ENCODE measurements around the gene MACROD2. TPM values are rescaled to one million over a fixed set of nuclear protein-coding genes. Genes with fewer than 3 reads are reported as not detected.

Gene MACROD2
- total RNA-seq, 1 experiment from 2014 or later = 1.6 TPM

DNA sequence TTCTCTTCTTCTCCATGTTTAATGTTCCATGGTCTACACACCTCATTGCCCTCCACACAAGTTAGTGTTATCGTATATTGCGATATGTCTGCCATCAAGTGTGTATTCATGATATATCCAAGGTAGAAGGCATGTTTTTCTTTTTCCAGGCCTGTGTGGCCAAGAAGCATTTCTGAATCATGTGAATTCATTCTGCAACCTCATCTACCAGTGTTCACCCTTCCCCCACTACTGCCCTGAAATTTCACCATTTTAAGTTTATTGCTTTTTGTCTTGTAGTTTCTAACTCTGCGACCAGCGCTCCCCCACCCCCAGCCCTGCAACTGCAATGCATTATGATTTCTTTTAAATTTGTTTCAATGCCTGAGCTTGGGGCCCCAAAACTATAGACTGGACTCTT is 960.1 kb downstream of the MACROD2 start:
- Histone ChIP-seq H3T11ph (ENCODE audit: low read length) (no peak overlapping the region), H3K9ac (ENCODE audit: extremely low read depth, insufficient read length, low read length) (no peak overlapping the region), H3K79me1 (ENCODE audit: insufficient read depth, low read depth, low read length, poor library complexity, severe bottlenecking) (no peaks in the 10 kb centered on the region), H3K23ac (ENCODE audit: insufficient read length, low read depth, low read length) (no peak overlapping the region), H3K27ac (ENCODE audit: insufficient read length, low read depth, low read length) (no peak overlapping the region), H2AK5ac (ENCODE audit: insufficient read length, low read length) (no peak overlapping the region), H2BK15ac (ENCODE audit: low read depth, low read length) (no peak overlapping the region), H3K27me3 (ENCODE audit: insufficient read depth, low read length) (no peaks in the 10 kb centered on the region), H4K5ac (ENCODE audit: insufficient read length, low read depth, low read length) (no peak overlapping the region), H2BK12ac (ENCODE audit: insufficient read length, low read depth, low read length) (no peak overlapping the region), H3K23me2 (ENCODE audit: insufficient read length, low read depth, low read length, poor library complexity, severe bottlenecking) (no peaks in the 10 kb centered on the region), H3K56ac (ENCODE audit: insufficient read length, low read depth, low read length) (no peak overlapping the region), H3K79me2 (ENCODE audit: insufficient read depth, low read length) (no peaks in the 10 kb centered on the region), H3K4me1 (ENCODE audit: insufficient read depth, low read length) (peaks cover 3% of the 10 kb centered on the region; the same call in 1 of the 2 replicates), H4K91ac (ENCODE audit: insufficient read length, low read depth, low read length) (no peak overlapping the region), H3K14ac (ENCODE audit: insufficient read depth, low read length) (no peak overlapping the region), H3K4ac (ENCODE audit: low read depth, low read length) (no peak overlapping the region), H3K18ac (ENCODE audit: insufficient read length, low read depth, low read length) (no peak overlapping the region), H2AFZ (ENCODE audit: low read length) (no peak overlapping the region), H3K9me3 (ENCODE audit: control insufficient read depth, low read depth, low read length) (no peaks in the 10 kb centered on the region), H3K4me2 (ENCODE audit: insufficient read depth, insufficient read length, low read length) (no peak overlapping the region), H2BK5ac (ENCODE audit: insufficient read length, low read length) (no peak overlapping the region), H4K8ac (replicated peaks; ENCODE audit: insufficient read length, low read depth, low read length) (no peak overlapping the region), H2BK20ac (ENCODE audit: low read depth, low read length, poor library complexity, severe bottlenecking) (no peak overlapping the region), H2BK120ac (ENCODE audit: low read depth, low read length, poor library complexity, severe bottlenecking) (no peak overlapping the region), H4K20me1 (ENCODE audit: control insufficient read depth, insufficient read depth, insufficient read length) (no peaks in the 10 kb centered on the region)
- TF ChIP-seq, protein P1, sequence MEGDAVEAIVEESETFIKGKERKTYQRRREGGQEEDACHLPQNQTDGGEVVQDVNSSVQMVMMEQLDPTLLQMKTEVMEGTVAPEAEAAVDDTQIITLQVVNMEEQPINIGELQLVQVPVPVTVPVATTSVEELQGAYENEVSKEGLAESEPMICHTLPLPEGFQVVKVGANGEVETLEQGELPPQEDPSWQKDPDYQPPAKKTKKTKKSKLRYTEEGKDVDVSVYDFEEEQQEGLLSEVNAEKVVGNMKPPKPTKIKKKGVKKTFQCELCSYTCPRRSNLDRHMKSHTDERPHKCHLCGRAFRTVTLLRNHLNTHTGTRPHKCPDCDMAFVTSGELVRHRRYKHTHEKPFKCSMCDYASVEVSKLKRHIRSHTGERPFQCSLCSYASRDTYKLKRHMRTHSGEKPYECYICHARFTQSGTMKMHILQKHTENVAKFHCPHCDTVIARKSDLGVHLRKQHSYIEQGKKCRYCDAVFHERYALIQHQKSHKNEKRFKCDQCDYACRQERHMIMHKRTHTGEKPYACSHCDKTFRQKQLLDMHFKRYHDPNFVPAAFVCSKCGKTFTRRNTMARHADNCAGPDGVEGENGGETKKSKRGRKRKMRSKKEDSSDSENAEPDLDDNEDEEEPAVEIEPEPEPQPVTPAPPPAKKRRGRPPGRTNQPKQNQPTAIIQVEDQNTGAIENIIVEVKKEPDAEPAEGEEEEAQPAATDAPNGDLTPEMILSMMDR (conservative IDR thresholded peaks at IDR 0.05) = no peak
- H3K36me3 Mint-ChIP-seq (ENCODE audit: insufficient read depth in 1 of 3, low read depth in 3 of 3) = no peaks in the 10 kb centered on the region; a peak in 2 of 7 replicates
- H3K9me3 Mint-ChIP-seq = no peaks in the 10 kb centered on the region
- no peaks in the 10 kb centered on the region for H3K27me3 Mint-ChIP-seq (ENCODE audit: low read depth)
- peak overlapping the region in 2 of 3 experiments; percentile 72 to 90; a peak in 4 of 7 replicates for H3K27ac Mint-ChIP-seq
- H3K4me1 Mint-ChIP-seq = peaks cover 31 to 38% of the 10 kb centered on the region in 2 experiments
- H3K4me3 Mint-ChIP-seq = no peak overlapping the region
- no CpG with 5 or more reads among the region's 4 CpGs for WGBS (ENCODE audit: extremely low coverage, insufficient read length, low lambda C conversion rate)
- DNase-seq = no peak

All from H9 (cell line).